Endothelial cell (in vitro differentiated cells): Measurements from ENCODE around the gene CNOT8. TPM values are rescaled to one million over a fixed set of nuclear protein-coding genes. Genes with fewer than 3 reads are reported as not detected.
"Not testable (repeated sequence)": the region's sequence is repeated elsewhere in the genome, so short reads cannot be mapped to it uniquely, and the experiment has no call there.

Experiments used
- DNase-seq: peaks from one replicate; pipeline ENCODE4 v3.0.0; 2021; ENCODE audit warnings: low spot score
- H3K27ac Mint-ChIP-seq: one replicate; pipeline ENCODE4 v1.8.0; 2021; ENCODE audit warnings: mixed read lengths, inconsistent platforms; ENCODE audit not compliant: unreplicated experiment
- H3K27me3 Mint-ChIP-seq: one replicate; pipeline ENCODE4 v1.8.0; 2021; ENCODE audit warnings: mild to moderate bottlenecking, moderate library complexity, mixed read lengths, inconsistent platforms; ENCODE audit not compliant: unreplicated experiment
- H3K36me3 Mint-ChIP-seq: one replicate; pipeline ENCODE4 v1.8.0; 2021; ENCODE audit warnings: mild to moderate bottlenecking, low read depth, mixed read lengths, inconsistent platforms; ENCODE audit not compliant: unreplicated experiment
- H3K4me1 Mint-ChIP-seq: one replicate; pipeline ENCODE4 v1.8.0; 2021; ENCODE audit warnings: mild to moderate bottlenecking, mixed read lengths, inconsistent platforms; ENCODE audit not compliant: unreplicated experiment
- H3K4me3 Mint-ChIP-seq: one replicate; pipeline ENCODE4 v1.8.0; 2021; ENCODE audit warnings: mild to moderate bottlenecking, mixed read lengths, inconsistent platforms; ENCODE audit not compliant: unreplicated experiment
- H3K9me3 Mint-ChIP-seq: one replicate; pipeline ENCODE4 v1.8.0; 2021; ENCODE audit warnings: mixed read lengths, inconsistent platforms; ENCODE audit not compliant: unreplicated experiment
- total RNA-seq: library from RNA; stranded (reverse); fragmentation: NEBNext Ultra II Directional; extraction: Animal tissue kit (Norgen Biotek cat#: 25700); gene quantifications from one replicate; pipeline ENCODE4 v1.2.1, GENCODE V29; 2021; ENCODE audit not compliant: unreplicated experiment
- TF ChIP-seq, protein P1 (sequence below): fragments of 200-600 bp; sonication (generic); IDR thresholded peaks from one replicate; pipeline ENCODE4 v1.5.0; 2021; ENCODE audit warnings: antibody characterized with exemption; ENCODE audit not compliant: unreplicated experiment

Gene CNOT8
- total RNA-seq, 1 donor from 2014 or later, result 65.6 TPM

GRCh38 chr5:154829181-154829588 lies 29.2 kb upstream of the CNOT8 start:
- Mint-ChIP-seq H3K36me3 (peaks cover 12% of the 10 kb centered on the region), H3K4me3 (no peak overlapping the region), H3K27me3 (peaks cover 2% of the 10 kb centered on the region), H3K27ac (no peak overlapping the region), H3K9me3 (no peaks in the 10 kb centered on the region), H3K4me1 (no peaks in the 10 kb centered on the region)
- TF ChIP-seq, protein P1, sequence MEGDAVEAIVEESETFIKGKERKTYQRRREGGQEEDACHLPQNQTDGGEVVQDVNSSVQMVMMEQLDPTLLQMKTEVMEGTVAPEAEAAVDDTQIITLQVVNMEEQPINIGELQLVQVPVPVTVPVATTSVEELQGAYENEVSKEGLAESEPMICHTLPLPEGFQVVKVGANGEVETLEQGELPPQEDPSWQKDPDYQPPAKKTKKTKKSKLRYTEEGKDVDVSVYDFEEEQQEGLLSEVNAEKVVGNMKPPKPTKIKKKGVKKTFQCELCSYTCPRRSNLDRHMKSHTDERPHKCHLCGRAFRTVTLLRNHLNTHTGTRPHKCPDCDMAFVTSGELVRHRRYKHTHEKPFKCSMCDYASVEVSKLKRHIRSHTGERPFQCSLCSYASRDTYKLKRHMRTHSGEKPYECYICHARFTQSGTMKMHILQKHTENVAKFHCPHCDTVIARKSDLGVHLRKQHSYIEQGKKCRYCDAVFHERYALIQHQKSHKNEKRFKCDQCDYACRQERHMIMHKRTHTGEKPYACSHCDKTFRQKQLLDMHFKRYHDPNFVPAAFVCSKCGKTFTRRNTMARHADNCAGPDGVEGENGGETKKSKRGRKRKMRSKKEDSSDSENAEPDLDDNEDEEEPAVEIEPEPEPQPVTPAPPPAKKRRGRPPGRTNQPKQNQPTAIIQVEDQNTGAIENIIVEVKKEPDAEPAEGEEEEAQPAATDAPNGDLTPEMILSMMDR, result no peak
- no peak for DNase-seq

DNA sequence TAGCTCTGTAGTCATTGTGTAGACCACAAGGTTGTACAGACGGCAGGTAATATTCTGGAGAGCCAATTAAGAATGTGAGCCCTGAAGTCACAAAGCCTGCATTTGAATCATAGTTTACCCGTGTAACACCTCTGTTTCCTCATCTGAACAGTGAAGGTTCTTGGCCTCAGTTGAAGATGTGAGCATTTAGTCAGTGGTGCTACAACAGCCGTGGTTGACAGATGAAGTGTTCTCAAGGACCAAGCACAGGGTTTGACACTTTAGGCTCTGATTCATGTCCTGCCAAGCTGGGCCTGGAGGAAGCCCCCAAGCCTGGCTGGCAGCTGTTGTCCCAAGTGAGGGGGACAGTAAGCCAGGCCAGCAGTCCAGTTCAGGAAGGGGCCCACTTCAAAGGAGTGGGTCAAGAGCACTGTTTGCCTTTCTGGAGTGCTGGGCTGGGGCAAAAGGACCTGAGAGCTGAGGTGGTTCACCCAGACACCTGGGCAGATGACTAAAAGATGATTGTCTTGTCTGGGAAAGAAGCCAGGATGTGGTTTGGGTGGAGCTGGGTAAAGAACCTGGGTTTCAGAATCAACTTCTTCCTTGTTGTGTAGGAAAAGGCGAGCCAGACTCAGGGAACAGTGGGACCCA lies 28.7 kb upstream of the CNOT8 start:
- Mint-ChIP-seq H3K27me3 (peaks cover 2% of the 10 kb centered on the region), H3K4me3 (no peak overlapping the region), H3K9me3 (no peaks in the 10 kb centered on the region), H3K36me3 (peaks cover 12% of the 10 kb centered on the region), H3K27ac (no peak overlapping the region), H3K4me1 (peaks cover 2% of the 10 kb centered on the region)
- no peak for DNase-seq
- TF ChIP-seq, protein P1, result no peak

GRCh38 chr5:154830219-154830595 lies 28.2 kb upstream of the CNOT8 start:
- H3K27ac Mint-ChIP-seq, result no peak overlapping the region
- H3K4me3 Mint-ChIP-seq, result peak overlapping the region; percentile 47
- peaks cover 5% of the 10 kb centered on the region for H3K4me1 Mint-ChIP-seq
- H3K9me3 Mint-ChIP-seq, result no peaks in the 10 kb centered on the region
- H3K27me3 Mint-ChIP-seq, result peaks cover 2% of the 10 kb centered on the region
- DNase-seq, result no peak
- H3K36me3 Mint-ChIP-seq, result peaks cover 12% of the 10 kb centered on the region
- TF ChIP-seq, protein P1, result no peak

DNA sequence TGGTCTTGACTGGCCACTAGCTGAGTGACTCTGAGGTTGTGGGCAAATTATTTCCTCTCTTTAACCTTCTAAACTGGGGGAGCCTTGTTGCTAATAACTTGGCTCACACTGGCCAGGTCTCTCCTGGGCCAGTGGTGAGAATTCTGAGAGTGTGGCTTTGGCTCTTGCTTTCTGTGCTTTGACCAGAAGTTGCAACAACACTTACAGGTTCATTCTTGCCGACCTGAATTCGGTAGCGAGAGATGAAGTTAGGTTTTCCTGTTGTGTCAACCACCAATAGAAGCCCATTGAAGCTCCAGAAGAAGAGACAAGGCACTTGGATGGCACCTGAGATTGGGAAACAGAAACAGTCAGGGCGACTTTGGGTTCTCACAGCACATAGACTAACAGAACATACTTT lies 27.8 kb upstream of the CNOT8 start:
- Mint-ChIP-seq H3K27ac (no peak overlapping the region), H3K9me3 (no peaks in the 10 kb centered on the region), H3K27me3 (peaks cover 2% of the 10 kb centered on the region), H3K36me3 (peaks cover 12% of the 10 kb centered on the region), H3K4me3 (peak overlapping the region; percentile 47), H3K4me1 (peaks cover 5% of the 10 kb centered on the region)
- DNase-seq, result no peak
- TF ChIP-seq, protein P1, result no peak

GRCh38 chr5:154831451-154831850 lies 27.0 kb upstream of the CNOT8 start:
- Mint-ChIP-seq H3K9me3 (no peaks in the 10 kb centered on the region), H3K4me1 (peaks cover 5% of the 10 kb centered on the region), H3K36me3 (peaks cover 12% of the 10 kb centered on the region), H3K27me3 (peaks cover 2% of the 10 kb centered on the region), H3K4me3 (no peak overlapping the region), H3K27ac (no peak overlapping the region)
- DNase-seq, result no peak
- TF ChIP-seq, protein P1, result no peak

GRCh38 chr5:154832804-154833203 lies 25.6 kb upstream of the CNOT8 start:
- not testable (repeated sequence) for DNase-seq, H3K27ac Mint-ChIP-seq, H3K9me3 Mint-ChIP-seq, H3K4me3 Mint-ChIP-seq, H3K27me3 Mint-ChIP-seq
- peaks cover 16% of the 10 kb centered on the region for H3K36me3 Mint-ChIP-seq
- peaks cover 13% of the 10 kb centered on the region for H3K4me1 Mint-ChIP-seq
